ENCODE results near the gene BLOC1S4. TPM values are rescaled to one million over a fixed set of nuclear protein-coding genes. Genes with fewer than 3 reads are reported as not detected.

The BLOC1S4 gene
- total and polyA plus RNA-seq, 2 experiments from 2014 or later, result 23.9 to 35.2 TPM

DNA sequence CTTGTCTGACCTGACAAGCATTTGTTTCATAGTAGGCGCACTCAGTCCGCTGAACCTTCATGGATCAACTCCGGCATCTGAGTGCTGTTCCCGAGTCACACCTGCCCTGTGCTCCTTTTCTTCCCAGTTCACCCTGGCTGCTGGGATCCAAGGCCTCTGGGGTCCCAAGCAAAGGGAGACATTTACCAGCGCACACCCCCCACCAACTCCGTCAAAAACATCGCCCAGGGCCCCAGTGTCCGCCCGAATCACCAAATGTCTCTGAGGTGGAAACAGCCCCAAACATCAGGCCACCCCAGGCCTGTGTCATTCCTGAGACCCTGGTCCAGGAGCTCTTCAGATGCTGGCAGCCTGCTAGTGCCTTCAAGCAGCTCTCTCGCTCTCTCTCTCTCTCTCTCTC, 5.1 kb downstream of the BLOC1S4 start (continued):
- TF ChIP-seq, protein P1, sequence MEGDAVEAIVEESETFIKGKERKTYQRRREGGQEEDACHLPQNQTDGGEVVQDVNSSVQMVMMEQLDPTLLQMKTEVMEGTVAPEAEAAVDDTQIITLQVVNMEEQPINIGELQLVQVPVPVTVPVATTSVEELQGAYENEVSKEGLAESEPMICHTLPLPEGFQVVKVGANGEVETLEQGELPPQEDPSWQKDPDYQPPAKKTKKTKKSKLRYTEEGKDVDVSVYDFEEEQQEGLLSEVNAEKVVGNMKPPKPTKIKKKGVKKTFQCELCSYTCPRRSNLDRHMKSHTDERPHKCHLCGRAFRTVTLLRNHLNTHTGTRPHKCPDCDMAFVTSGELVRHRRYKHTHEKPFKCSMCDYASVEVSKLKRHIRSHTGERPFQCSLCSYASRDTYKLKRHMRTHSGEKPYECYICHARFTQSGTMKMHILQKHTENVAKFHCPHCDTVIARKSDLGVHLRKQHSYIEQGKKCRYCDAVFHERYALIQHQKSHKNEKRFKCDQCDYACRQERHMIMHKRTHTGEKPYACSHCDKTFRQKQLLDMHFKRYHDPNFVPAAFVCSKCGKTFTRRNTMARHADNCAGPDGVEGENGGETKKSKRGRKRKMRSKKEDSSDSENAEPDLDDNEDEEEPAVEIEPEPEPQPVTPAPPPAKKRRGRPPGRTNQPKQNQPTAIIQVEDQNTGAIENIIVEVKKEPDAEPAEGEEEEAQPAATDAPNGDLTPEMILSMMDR (conservative IDR thresholded peaks at IDR 0.05; ENCODE audit: low read depth in 2 of 2), result no peak
- TF ChIP-seq EZH2 (IDR thresholded peaks at IDR 0.05; ENCODE audit: low read depth, unreplicated experiment) (no peak), ZNF331 (CRISPR knock-in tag; IDR thresholded peaks at IDR 0.05; ENCODE audit: low read depth) (no peak), ZNF114 (CRISPR knock-in tag; IDR thresholded peaks at IDR 0.05) (no peak), POLR2AphosphoS5 (IDR thresholded peaks at IDR 0.05; ENCODE audit: low read depth) (no peak), JUNB (IDR thresholded peaks at IDR 0.05; ENCODE audit: unreplicated experiment) (no peak), NANOG (IDR thresholded peaks at IDR 0.05; ENCODE audit: borderline replicate concordance) (no peak)
- TF ChIP-seq, protein P2, sequence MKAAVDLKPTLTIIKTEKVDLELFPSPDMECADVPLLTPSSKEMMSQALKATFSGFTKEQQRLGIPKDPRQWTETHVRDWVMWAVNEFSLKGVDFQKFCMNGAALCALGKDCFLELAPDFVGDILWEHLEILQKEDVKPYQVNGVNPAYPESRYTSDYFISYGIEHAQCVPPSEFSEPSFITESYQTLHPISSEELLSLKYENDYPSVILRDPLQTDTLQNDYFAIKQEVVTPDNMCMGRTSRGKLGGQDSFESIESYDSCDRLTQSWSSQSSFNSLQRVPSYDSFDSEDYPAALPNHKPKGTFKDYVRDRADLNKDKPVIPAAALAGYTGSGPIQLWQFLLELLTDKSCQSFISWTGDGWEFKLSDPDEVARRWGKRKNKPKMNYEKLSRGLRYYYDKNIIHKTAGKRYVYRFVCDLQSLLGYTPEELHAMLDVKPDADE (IDR thresholded peaks at IDR 0.05), result no peak

DNA sequence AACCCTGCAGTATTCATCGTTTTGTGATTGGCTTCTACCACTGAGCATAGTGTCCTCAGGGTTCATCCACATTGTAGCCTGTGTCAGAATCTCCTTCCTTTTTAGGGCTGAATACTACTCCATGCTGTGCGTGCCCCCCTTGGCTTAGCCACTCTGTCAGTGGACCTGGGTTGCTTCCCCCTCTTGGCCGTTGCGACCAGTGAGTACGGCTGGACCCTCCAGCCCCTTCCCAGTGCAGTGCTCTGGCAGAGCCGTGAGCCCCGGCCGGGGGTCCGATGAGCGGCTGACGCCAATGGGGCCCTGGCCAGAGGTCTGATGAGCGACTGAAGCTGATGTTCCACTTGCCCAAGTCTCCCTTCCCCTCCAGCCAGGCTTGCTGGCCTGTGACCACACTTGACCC, 6.9 kb downstream of the BLOC1S4 start:
- no peak overlapping the region for H3K27ac ChIP-seq (ENCODE audit: low read depth)
- H3F3A ChIP-seq (replicated peaks; ENCODE audit: low read depth), result peaks cover 9% of the 10 kb centered on the region
- no peak overlapping the region for H3K4me3 ChIP-seq
- H3K27me3 ChIP-seq (ENCODE audit: insufficient read depth), result no peaks in the 10 kb centered on the region
- H3K36me3 Mint-ChIP-seq (ENCODE audit: low read depth), result no peaks in the 10 kb centered on the region; the same call in 2 of the 3 replicates
- H2AFZ ChIP-seq, result no peak overlapping the region
- DNase-seq (ENCODE audit: low spot score) (no peak), ATAC-seq (no peak)
- no peaks in the 10 kb centered on the region for H3K9me3 Mint-ChIP-seq
- no peaks in the 10 kb centered on the region; the same call in 1 of the 2 replicates for H4K20me1 ChIP-seq (replicated peaks; ENCODE audit: insufficient read depth)
- H3K36me3 ChIP-seq (ENCODE audit: insufficient read depth), result no peaks in the 10 kb centered on the region
- H3K79me2 ChIP-seq (replicated peaks; ENCODE audit: insufficient read depth), result peaks cover 7% of the 10 kb centered on the region
- H3K4me3 Mint-ChIP-seq, result no peak overlapping the region
- H3K4me2 ChIP-seq, result no peak overlapping the region
- peaks cover 9% of the 10 kb centered on the region for H3K27me3 Mint-ChIP-seq (ENCODE audit: insufficient read depth, low read depth, poor library complexity)
- no peaks in the 10 kb centered on the region for H3K9me2 ChIP-seq (ENCODE audit: insufficient read depth)
- peaks cover 3% of the 10 kb centered on the region for H3K4me1 ChIP-seq (ENCODE audit: insufficient read depth)
- no peak overlapping the region for H3K27ac Mint-ChIP-seq
- peaks cover 14% of the 10 kb centered on the region for H3K4me1 Mint-ChIP-seq
- no peak for TF ChIP-seq ZNF114 (CRISPR knock-in tag; IDR thresholded peaks at IDR 0.05)
- TF ChIP-seq POLR2AphosphoS5 (IDR thresholded peaks at IDR 0.05; ENCODE audit: low read depth), result no peak
- TF ChIP-seq, protein P3, sequence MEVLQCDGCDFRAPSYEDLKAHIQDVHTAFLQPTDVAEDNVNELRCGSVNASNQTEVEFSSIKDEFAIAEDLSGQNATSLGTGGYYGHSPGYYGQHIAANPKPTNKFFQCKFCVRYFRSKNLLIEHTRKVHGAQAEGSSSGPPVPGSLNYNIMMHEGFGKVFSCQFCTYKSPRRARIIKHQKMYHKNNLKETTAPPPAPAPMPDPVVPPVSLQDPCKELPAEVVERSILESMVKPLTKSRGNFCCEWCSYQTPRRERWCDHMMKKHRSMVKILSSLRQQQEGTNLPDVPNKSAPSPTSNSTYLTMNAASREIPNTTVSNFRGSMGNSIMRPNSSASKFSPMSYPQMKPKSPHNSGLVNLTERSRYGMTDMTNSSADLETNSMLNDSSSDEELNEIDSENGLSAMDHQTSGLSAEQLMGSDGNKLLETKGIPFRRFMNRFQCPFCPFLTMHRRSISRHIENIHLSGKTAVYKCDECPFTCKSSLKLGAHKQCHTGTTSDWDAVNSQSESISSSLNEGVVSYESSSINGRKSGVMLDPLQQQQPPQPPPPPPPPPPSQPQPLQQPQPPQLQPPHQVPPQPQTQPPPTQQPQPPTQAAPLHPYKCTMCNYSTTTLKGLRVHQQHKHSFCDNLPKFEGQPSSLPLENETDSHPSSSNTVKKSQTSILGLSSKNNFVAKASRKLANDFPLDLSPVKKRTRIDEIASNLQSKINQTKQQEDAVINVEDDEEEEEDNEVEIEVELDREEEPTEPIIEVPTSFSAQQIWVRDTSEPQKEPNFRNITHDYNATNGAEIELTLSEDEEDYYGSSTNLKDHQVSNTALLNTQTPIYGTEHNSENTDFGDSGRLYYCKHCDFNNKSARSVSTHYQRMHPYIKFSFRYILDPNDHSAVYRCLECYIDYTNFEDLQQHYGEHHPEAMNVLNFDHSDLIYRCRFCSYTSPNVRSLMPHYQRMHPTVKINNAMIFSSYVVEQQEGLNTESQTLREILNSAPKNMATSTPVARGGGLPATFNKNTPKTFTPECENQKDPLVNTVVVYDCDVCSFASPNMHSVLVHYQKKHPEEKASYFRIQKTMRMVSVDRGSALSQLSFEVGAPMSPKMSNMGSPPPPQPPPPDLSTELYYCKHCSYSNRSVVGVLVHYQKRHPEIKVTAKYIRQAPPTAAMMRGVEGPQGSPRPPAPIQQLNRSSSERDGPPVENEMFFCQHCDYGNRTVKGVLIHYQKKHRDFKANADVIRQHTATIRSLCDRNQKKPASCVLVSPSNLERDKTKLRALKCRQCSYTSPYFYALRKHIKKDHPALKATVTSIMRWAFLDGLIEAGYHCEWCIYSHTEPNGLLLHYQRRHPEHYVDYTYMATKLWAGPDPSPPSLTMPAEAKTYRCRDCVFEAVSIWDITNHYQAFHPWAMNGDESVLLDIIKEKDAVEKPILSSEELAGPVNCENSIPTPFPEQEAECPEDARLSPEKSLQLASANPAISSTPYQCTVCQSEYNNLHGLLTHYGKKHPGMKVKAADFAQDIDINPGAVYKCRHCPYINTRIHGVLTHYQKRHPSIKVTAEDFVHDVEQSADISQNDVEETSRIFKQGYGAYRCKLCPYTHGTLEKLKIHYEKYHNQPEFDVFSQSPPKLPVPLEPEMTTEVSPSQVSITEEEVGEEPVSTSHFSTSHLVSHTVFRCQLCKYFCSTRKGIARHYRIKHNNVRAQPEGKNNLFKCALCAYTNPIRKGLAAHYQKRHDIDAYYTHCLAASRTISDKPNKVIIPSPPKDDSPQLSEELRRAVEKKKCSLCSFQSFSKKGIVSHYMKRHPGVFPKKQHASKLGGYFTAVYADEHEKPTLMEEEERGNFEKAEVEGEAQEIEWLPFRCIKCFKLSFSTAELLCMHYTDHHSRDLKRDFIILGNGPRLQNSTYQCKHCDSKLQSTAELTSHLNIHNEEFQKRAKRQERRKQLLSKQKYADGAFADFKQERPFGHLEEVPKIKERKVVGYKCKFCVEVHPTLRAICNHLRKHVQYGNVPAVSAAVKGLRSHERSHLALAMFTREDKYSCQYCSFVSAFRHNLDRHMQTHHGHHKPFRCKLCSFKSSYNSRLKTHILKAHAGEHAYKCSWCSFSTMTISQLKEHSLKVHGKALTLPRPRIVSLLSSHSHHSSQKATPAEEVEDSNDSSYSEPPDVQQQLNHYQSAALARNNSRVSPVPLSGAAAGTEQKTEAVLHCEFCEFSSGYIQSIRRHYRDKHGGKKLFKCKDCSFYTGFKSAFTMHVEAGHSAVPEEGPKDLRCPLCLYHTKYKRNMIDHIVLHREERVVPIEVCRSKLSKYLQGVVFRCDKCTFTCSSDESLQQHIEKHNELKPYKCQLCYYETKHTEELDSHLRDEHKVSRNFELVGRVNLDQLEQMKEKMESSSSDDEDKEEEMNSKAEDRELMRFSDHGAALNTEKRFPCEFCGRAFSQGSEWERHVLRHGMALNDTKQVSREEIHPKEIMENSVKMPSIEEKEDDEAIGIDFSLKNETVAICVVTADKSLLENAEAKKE (CRISPR knock-in tag; IDR thresholded peaks at IDR 0.05), result no peak
- TF ChIP-seq NANOG (IDR thresholded peaks at IDR 0.05; ENCODE audit: borderline replicate concordance), result no peak
- no peak for TF ChIP-seq ZNF331 (CRISPR knock-in tag; IDR thresholded peaks at IDR 0.05; ENCODE audit: low read depth)
- no peak for TF ChIP-seq CREB1 (CRISPR knock-in tag; IDR thresholded peaks at IDR 0.05; ENCODE audit: low read depth)
- TF ChIP-seq EZH2 (IDR thresholded peaks at IDR 0.05; ENCODE audit: low read depth, unreplicated experiment), result no peak
- no peak for TF ChIP-seq JUNB (IDR thresholded peaks at IDR 0.05; ENCODE audit: unreplicated experiment)
- TF ChIP-seq, protein P4, sequence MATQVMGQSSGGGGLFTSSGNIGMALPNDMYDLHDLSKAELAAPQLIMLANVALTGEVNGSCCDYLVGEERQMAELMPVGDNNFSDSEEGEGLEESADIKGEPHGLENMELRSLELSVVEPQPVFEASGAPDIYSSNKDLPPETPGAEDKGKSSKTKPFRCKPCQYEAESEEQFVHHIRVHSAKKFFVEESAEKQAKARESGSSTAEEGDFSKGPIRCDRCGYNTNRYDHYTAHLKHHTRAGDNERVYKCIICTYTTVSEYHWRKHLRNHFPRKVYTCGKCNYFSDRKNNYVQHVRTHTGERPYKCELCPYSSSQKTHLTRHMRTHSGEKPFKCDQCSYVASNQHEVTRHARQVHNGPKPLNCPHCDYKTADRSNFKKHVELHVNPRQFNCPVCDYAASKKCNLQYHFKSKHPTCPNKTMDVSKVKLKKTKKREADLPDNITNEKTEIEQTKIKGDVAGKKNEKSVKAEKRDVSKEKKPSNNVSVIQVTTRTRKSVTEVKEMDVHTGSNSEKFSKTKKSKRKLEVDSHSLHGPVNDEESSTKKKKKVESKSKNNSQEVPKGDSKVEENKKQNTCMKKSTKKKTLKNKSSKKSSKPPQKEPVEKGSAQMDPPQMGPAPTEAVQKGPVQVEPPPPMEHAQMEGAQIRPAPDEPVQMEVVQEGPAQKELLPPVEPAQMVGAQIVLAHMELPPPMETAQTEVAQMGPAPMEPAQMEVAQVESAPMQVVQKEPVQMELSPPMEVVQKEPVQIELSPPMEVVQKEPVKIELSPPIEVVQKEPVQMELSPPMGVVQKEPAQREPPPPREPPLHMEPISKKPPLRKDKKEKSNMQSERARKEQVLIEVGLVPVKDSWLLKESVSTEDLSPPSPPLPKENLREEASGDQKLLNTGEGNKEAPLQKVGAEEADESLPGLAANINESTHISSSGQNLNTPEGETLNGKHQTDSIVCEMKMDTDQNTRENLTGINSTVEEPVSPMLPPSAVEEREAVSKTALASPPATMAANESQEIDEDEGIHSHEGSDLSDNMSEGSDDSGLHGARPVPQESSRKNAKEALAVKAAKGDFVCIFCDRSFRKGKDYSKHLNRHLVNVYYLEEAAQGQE (IDR thresholded peaks at IDR 0.05; ENCODE audit: unreplicated experiment), result no peak
- TF ChIP-seq STAT1 (IDR thresholded peaks at IDR 0.05; ENCODE audit: unreplicated experiment), result no peak

Data from GM23338 (cell line).